Spinal cord (tissue), 10 donors: ENCODE data around the gene ZBTB43. TPM values are rescaled to one million over a fixed set of nuclear protein-coding genes. Genes with fewer than 3 reads are reported as not detected.

ENCODE experiments used
- DNase-seq, 6 donors: peaks; one replicate each; pipeline versions ENCODE4 v3.0.0 to v3.0.0-alpha.2; 2013 to 2015; ENCODE audit warnings: low spot score in 6 of 6, low read depth in 4 of 6
- H3K27ac ChIP-seq: one replicate; pipeline ENCODE4 v1.5.1; 2013; ENCODE audit warnings: low read depth, low read length, control low read depth
- H3K27me3 ChIP-seq: one replicate; pipeline ENCODE4 v1.6.1; 2013; ENCODE audit warnings: low read length; ENCODE audit not compliant: control insufficient read depth, insufficient read depth
- H3K36me3 ChIP-seq: one replicate; pipeline ENCODE4 v1.6.1; 2013; ENCODE audit warnings: low read length; ENCODE audit not compliant: control insufficient read depth, insufficient read depth
- H3K4me1 ChIP-seq: one replicate; pipeline ENCODE4 v1.6.1; 2013; ENCODE audit warnings: low read length; ENCODE audit not compliant: control insufficient read depth, insufficient read depth
- H3K4me3 ChIP-seq: one replicate; pipeline ENCODE4 v1.5.1; 2013; ENCODE audit warnings: low read depth, low read length, control low read depth
- H3K9me3 ChIP-seq: one replicate; pipeline ENCODE4 v1.6.1; 2013; ENCODE audit warnings: low read length; ENCODE audit not compliant: control insufficient read depth, insufficient read depth
- WGBS: methylation state at CpG from one replicate; pipeline ENCODE4 v1.1.5; 2013; ENCODE audit warnings: missing lambda C conversion rate; ENCODE audit not compliant: insufficient coverage; 5-methylcytosine and 5-hydroxymethylcytosine counted together
- polyA plus RNA-seq, 2 donors: library from polyadenylated mRNA; unstranded; fragments of 120-200 nt; gene quantifications; one replicate each; pipeline ENCODE4 v1.2.1, GENCODE V29; 2013; ENCODE audit not compliant: insufficient read length in 2 of 2
- total RNA-seq, 2 donors: library from RNA; depleted of rRNA in 1 of 2; stranded (reverse); fragments of 120-200 nt in 1 of 2; fragments of >200 nt in 1 of 2; gene quantifications; one replicate each; pipeline versions ENCODE4 v1.2.3 to v1.2.4, GENCODE V29; 2013 to 2014
- donor health status: healthy.

The ZBTB43 gene
- total and polyA plus RNA-seq, 4 donors, result 14.2 to 24.5 (median 17.9) TPM

DNA sequence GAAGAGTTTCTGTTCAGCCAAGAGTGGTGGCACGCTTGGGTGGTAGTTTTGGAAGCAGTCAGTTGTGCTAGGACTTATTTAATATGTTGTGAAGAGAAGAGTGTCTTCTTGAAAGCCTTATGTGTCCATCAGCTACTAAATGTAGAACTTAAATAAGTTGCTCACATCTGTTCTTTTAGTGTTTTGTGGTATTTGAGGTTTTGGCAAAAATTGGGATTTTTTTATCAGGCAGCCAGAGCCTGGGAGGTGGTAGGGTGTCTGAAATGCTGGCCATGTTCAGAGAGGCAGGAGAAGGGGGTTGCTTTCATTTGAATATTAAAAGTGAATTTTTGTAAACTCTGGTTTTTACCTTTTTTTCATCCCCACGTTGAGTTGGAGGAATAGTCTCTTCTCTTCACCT lies 31.4 kb downstream of the ZBTB43 start:
- WGBS, result 100% methylated on average over 1 of the region's 2 CpGs
- Histone ChIP-seq H3K4me3 (no peak overlapping the region), H3K4me1 (no peaks in the 10 kb centered on the region), H3K36me3 (peaks cover 38% of the 10 kb centered on the region), H3K9me3 (no peaks in the 10 kb centered on the region), H3K27me3 (no peaks in the 10 kb centered on the region), H3K27ac (no peak overlapping the region)
- DNase-seq, result no peak

- peaks cover 4% of the 10 kb centered on the region for H3K4me1 ChIP-seq
- H3K27ac ChIP-seq, result no peak overlapping the region
- DNase-seq, result no peak
- no peak overlapping the region for H3K4me3 ChIP-seq
- WGBS, result 89% methylated on average over 6 of the region's 7 CpGs
- no peaks in the 10 kb centered on the region for H3K27me3 ChIP-seq
- H3K36me3 ChIP-seq, result peaks cover 24% of the 10 kb centered on the region
- no peaks in the 10 kb centered on the region for H3K9me3 ChIP-seq
Observed at GRCh38 chr9:126838055-126838811, 33.4 kb downstream of the ZBTB43 start.

DNA sequence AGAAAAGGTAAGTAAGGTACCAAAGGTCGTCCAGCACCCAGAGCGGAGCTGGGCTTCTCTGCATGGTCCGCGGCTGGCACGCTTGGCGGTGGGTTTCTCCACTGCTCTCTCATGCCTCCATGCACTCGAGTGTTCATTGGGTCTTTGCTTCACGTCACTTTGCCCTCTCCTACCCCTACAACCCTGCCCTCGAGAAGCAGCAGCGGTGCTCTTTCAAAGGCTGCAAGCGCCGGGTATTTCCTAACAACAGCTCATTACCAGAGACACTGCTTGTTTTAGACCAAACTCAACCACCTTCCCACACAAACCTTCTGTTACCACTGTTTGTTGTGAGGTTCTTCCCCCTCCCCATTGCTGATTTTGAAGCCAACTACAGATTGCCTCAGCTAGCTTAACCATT lies 34.1 kb downstream of the ZBTB43 start:
- Histone ChIP-seq H3K9me3 (no peaks in the 10 kb centered on the region), H3K4me3 (no peak overlapping the region), H3K27me3 (no peaks in the 10 kb centered on the region), H3K27ac (no peak overlapping the region), H3K4me1 (peaks cover 6% of the 10 kb centered on the region), H3K36me3 (peaks cover 18% of the 10 kb centered on the region)
- WGBS, result 92% methylated on average over 12 of the region's 12 CpGs
- DNase-seq, result no peak

DNA sequence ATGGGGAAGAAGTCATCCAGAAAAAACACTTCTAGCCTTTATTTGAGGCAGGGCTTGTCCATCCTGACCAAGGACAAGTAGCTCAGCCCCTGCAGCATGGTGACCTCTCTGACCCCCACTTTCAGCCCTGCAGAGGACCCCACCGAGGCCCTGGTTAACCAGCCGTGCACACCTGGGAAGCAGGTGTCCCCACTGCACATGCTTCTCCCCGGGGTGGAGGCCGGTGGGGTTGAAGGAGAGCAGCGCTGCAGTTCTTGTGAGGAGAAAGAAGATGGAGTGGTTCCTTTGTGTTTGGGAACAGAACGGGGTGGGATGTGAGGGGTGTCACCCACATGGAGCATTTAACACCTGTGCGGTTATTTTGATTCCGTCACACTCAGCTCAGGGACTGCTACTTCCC lies 34.5 kb downstream of the ZBTB43 start:
- DNase-seq, result no peak
- Histone ChIP-seq H3K4me3 (no peak overlapping the region), H3K36me3 (peaks cover 17% of the 10 kb centered on the region), H3K27ac (no peak overlapping the region), H3K4me1 (peaks cover 8% of the 10 kb centered on the region), H3K27me3 (no peaks in the 10 kb centered on the region), H3K9me3 (no peaks in the 10 kb centered on the region)
- WGBS, result 92% methylated on average over 5 of the region's 8 CpGs

- peak overlapping the region; percentile 47 for H3K27ac ChIP-seq
- DNase-seq, result no peak
Observed at GRCh38 chr9:126842220-126842842, 37.5 kb downstream of the ZBTB43 start.

DNA sequence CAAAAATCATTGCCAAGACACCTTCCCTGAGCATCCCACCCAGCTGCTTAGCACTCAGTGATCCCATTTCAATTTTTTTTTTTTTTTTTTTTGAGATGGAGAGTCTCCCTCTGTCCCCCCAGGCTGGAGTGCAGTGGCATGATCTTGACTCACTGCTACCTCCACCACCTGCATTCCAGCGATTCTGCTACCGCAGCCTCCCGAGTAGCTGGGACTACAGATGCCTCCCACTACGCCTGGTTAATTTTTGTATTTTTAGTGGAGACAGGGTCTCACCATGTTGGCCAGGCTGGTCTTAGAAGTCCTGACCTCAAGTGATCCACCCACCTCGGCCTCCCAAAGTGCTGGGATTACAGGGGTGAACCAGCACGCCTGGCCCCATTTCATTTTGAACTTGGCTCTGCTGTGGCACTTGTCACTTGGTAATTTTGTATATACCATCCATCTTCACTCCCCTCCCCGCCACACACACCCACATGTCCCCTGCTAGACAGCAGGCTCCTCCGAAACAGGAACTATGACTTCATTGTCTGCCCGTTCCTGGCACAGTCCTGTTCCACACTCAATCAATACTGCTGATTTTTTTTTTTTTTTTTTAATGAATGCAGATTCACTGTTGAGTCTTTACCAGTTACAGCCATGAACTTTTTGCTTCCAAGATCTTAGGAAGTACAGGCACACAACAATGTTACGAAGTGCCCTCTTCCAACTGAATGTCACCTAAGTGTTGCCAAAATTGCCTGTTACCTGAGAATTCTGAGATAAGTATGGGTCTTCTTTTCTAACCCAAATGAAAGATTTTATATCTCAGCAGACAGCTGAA lies 38.3 kb downstream of the ZBTB43 start:
- Histone ChIP-seq H3K27ac (peak overlapping the region; percentile 47), H3K4me3 (no peak overlapping the region), H3K27me3 (no peaks in the 10 kb centered on the region), H3K9me3 (no peaks in the 10 kb centered on the region), H3K4me1 (peaks cover 12% of the 10 kb centered on the region), H3K36me3 (peaks cover 11% of the 10 kb centered on the region)
- WGBS, result 49% methylated on average over 4 of the region's 10 CpGs
- peak in 2 of 6 donors; percentile 42 to 55 for DNase-seq

More at GRCh38 chr9:126842220-126842842, 37.5 kb downstream of the ZBTB43 start:
- peaks cover 12% of the 10 kb centered on the region for H3K4me1 ChIP-seq
- WGBS, result 92% methylated on average over 13 of the region's 13 CpGs
- H3K9me3 ChIP-seq, result no peaks in the 10 kb centered on the region
- H3K36me3 ChIP-seq, result peaks cover 12% of the 10 kb centered on the region
- no peak overlapping the region for H3K4me3 ChIP-seq
- H3K27me3 ChIP-seq, result no peaks in the 10 kb centered on the region

DNA sequence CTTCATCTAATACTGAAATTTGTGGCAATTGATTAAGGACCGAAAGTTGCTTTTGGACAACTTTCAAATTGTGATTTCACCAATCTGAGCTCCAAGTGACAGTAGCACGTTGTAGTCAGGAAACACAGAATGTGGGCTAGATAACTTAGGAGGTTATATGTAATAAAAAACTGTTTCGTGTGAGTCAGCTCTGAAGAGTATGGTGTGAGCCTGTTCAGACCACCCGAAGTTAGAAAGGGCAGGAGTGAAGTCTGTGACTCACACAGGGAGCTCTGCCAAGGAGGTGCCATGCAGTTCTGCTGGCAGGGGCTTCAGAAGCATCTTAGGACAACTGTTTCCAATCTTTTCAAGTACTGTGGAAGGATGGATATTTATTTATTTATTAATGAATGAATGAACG lies 39.2 kb downstream of the ZBTB43 start:
- H3K9me3 ChIP-seq, result no peaks in the 10 kb centered on the region
- no peak overlapping the region for H3K4me3 ChIP-seq
- peak in 2 of 6 donors; percentile 38 to 64 for DNase-seq
- peaks cover 3% of the 10 kb centered on the region for H3K36me3 ChIP-seq
- peak overlapping the region; percentile 22 for H3K27ac ChIP-seq
- 18% methylated on average over 4 of the region's 5 CpGs for WGBS
- peaks cover 12% of the 10 kb centered on the region for H3K4me1 ChIP-seq
- H3K27me3 ChIP-seq, result no peaks in the 10 kb centered on the region

DNA sequence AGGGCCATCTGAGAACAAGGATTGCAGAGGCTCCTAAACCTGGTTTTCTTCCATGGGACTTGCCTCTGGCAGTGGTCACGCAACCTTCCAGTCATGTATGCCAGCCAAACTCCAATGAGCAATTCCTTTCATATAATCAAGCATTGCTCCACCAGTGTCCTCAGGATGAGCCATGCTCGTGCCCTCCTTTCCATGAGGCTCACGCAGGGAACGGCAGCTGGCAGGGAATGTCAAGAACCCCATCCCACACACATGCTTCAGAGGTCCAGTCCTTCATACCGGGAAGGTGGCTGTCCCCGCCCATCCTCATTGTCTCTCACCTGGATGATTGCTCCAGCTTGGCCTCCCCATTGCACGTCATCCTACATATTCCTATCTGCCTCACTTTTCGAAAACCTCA lies 42.2 kb downstream of the ZBTB43 start:
- Histone ChIP-seq H3K4me1 (peaks cover 12% of the 10 kb centered on the region), H3K9me3 (no peaks in the 10 kb centered on the region), H3K27ac (no peak overlapping the region), H3K4me3 (no peak overlapping the region), H3K36me3 (no peaks in the 10 kb centered on the region), H3K27me3 (no peaks in the 10 kb centered on the region)
- DNase-seq, result no peak
- 96% methylated on average over 8 of the region's 8 CpGs for WGBS

DNA sequence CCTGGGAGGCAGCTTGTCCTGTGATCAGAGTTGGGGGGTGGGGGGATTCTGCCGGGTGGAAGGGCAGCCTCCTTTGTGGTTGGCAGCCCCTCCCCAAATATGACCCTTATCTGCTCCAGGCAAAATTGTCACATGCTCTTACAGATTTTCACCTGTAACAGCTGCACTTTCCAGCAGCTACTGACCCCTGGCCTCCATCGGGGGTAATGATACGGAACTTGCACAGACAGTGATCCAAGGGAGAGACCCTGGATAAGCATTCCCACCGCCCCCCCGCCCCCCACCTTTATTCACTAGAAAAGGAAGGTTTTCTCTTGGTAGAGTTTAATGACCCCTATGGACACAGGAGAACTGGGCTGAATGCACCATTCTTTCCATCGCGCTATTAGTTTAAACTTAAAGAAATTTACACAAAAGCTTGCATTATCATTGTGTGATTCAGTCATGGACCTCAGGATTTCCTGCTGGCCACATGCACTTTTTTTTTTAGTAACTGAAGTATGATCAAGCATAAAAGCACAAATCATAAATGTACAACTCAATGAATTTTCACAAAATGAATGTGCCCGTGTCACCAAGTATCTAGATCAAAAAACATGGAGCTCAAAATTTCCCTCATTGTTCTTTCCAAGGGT lies 44.9 kb downstream of the ZBTB43 start:
- Histone ChIP-seq H3K27ac (no peak overlapping the region), H3K36me3 (no peaks in the 10 kb centered on the region), H3K9me3 (no peaks in the 10 kb centered on the region), H3K4me1 (peaks cover under 1% of the 10 kb centered on the region), H3K27me3 (peaks cover 3% of the 10 kb centered on the region), H3K4me3 (no peak overlapping the region)
- WGBS, result 60% methylated on average over 1 of the region's 8 CpGs
- DNase-seq, result no peak
